Suprapubic skin (tissue), 4 donors: ENCODE data around the gene SUGCT. TPM values are rescaled to one million over a fixed set of nuclear protein-coding genes. Genes with fewer than 3 reads are reported as not detected.

Source experiments
- DNase-seq, 2 donors: peaks; one replicate each; pipeline ENCODE4 v3.0.0-alpha.2; 2019; ENCODE audit warnings: low spot score in 2 of 2
- H3K27ac ChIP-seq: fragments of 200-600 bp; sonication (generic); one replicate; pipeline ENCODE4 v1.5.1; 2019
- H3K27me3 ChIP-seq: fragments of 200-600 bp; sonication (generic); one replicate; pipeline ENCODE4 v1.5.1; 2019
- H3K36me3 ChIP-seq: fragments of 200-600 bp; sonication (generic); one replicate; pipeline ENCODE4 v1.5.1; 2019
- H3K4me1 ChIP-seq: fragments of 200-600 bp; sonication (generic); one replicate; pipeline ENCODE4 v1.5.1; 2019
- H3K4me3 ChIP-seq: fragments of 200-600 bp; sonication (generic); one replicate; pipeline ENCODE4 v1.5.1; 2019; ENCODE audit warnings: mild to moderate bottlenecking
- H3K9me3 ChIP-seq: fragments of 200-600 bp; sonication (generic); one replicate; pipeline ENCODE4 v1.5.1; 2019
- EP300 ChIP-seq: sonication (generic); formaldehyde crosslinking; IDR thresholded peaks from one replicate; pipeline ENCODE4 v1.6.1; 2017; ENCODE audit warnings: antibody characterized with exemption
- POLR2A ChIP-seq, 2 donors: fragments of 450-650 bp; IDR thresholded peaks; one replicate each; pipeline ENCODE4 v1.6.1; 2017; ENCODE audit warnings: antibody characterized with exemption in 2 of 2, mild to moderate bottlenecking in 2 of 2, moderate library complexity in 2 of 2
- POLR2AphosphoS5 ChIP-seq, 3 donors: sonication (generic); formaldehyde crosslinking; IDR thresholded peaks; one replicate each; pipeline ENCODE4 v1.6.1; 2017; ENCODE audit warnings: antibody characterized with exemption in 3 of 3
- WGBS: methylation state at CpG from one replicate; pipeline ENCODE4 v1.1.5; 2018; 5-methylcytosine and 5-hydroxymethylcytosine counted together
- total RNA-seq, 4 donors: library from RNA; depleted of rRNA; stranded (reverse); fragments of >200 nt; gene quantifications; one replicate each; pipeline ENCODE4 v1.1.0, GENCODE V29; 2016
- TF ChIP-seq, protein P1 (sequence below), 2 donors: fragments of 200-600 bp in 1 of 2; fragments of 450-650 bp in 1 of 2; sonication (generic) in 1 of 2; IDR thresholded peaks; one replicate each; pipeline ENCODE4 v1.5.1; 2016 to 2019; ENCODE audit warnings: antibody characterized with exemption in 2 of 2, mild to moderate bottlenecking in 1 of 2, moderate library complexity in 1 of 2

Gene SUGCT
- total RNA-seq, 4 donors from 2014 or later = 0.73 to 2.2 (median 0.98) TPM; not detected in 1

DNA sequence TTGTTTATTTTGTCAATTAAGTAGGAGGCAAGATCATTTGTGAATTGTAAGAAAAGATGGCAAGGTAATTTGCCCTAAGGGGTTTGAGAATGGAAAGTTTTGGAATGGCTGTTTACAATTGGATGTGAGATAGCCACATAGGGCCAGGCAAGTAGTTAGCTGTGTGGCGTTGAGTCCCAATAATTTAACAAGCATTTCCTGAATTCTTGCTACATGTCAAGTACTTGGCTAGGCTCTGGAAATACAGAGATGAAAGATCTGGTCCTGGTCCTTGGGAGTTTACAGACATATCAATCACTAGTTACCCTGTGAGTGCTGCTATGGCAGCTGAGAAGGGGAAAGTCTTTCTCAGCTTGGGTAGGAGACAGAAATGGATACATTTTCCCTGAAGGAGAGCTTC is 401.6 kb downstream of the SUGCT start:
- TF ChIP-seq POLR2AphosphoS5 (IDR thresholded peaks at IDR 0.05) (no peak), EP300 (no peak), POLR2A (IDR thresholded peaks at IDR 0.05) (no peak)
- TF ChIP-seq, protein P1, sequence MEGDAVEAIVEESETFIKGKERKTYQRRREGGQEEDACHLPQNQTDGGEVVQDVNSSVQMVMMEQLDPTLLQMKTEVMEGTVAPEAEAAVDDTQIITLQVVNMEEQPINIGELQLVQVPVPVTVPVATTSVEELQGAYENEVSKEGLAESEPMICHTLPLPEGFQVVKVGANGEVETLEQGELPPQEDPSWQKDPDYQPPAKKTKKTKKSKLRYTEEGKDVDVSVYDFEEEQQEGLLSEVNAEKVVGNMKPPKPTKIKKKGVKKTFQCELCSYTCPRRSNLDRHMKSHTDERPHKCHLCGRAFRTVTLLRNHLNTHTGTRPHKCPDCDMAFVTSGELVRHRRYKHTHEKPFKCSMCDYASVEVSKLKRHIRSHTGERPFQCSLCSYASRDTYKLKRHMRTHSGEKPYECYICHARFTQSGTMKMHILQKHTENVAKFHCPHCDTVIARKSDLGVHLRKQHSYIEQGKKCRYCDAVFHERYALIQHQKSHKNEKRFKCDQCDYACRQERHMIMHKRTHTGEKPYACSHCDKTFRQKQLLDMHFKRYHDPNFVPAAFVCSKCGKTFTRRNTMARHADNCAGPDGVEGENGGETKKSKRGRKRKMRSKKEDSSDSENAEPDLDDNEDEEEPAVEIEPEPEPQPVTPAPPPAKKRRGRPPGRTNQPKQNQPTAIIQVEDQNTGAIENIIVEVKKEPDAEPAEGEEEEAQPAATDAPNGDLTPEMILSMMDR (IDR thresholded peaks at IDR 0.05) = no peak
- no peaks in the 10 kb centered on the region for H3K9me3 ChIP-seq
- WGBS = 48% methylated on average over 1 of the region's 1 CpG

DNA sequence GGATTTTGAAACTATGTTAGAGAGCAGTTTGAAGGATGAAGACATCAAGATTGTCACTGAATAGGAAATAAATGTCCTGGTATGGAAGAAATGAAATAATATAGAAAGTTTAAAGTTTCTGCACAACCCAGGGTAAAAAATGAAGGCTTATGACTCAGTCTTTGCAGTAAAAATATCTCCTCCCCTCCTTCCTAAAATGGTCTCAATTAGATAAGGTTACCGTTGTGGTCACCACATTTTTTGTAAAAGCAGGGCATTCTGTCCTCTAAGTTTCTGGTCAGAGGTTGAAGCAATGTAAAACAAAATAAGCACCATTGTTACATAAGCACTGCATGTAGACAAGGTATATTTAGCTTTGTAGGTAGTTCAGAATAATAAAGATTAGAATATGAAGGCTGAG is 403.5 kb downstream of the SUGCT start:
- H3K4me3 ChIP-seq = no peak overlapping the region
- H3K4me1 ChIP-seq = no peaks in the 10 kb centered on the region
- DNase-seq = no peak
- 90% methylated on average over 1 of the region's 1 CpG for WGBS
- H3K27me3 ChIP-seq = no peaks in the 10 kb centered on the region
- H3K27ac ChIP-seq = no peak overlapping the region
- TF ChIP-seq POLR2AphosphoS5 (IDR thresholded peaks at IDR 0.05) = no peak
- TF ChIP-seq, protein P1 (IDR thresholded peaks at IDR 0.05) = no peak
- TF ChIP-seq POLR2A (IDR thresholded peaks at IDR 0.05) = no peak
- TF ChIP-seq EP300 = no peak
- H3K36me3 ChIP-seq = no peaks in the 10 kb centered on the region
- H3K9me3 ChIP-seq = no peaks in the 10 kb centered on the region

More for the DNA sequence above, 401.6 kb downstream of the SUGCT start:
- no peaks in the 10 kb centered on the region for H3K27me3 ChIP-seq
- H3K36me3 ChIP-seq = no peaks in the 10 kb centered on the region
- H3K4me3 ChIP-seq = no peak overlapping the region
- no peak overlapping the region for H3K27ac ChIP-seq
- DNase-seq = no peak
- H3K4me1 ChIP-seq = no peaks in the 10 kb centered on the region

DNA sequence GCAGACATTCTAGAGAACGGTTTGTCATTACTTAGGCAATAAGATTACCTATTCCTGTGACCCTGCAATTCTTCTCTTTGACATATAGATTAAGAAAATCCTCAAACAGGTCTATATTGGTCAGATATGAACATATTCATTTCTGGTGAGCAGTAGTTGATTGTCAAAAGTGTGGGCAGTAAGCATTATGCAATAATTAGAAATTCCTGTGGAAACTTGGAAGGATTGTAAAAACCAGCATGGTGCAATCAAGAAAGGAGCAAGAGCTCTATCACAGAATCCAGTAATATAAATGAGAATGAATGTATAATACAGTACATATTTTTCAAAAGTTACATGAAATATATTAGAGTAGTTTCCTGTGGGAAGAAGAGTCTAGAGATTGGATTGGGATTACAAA is 406.5 kb downstream of the SUGCT start:
- no peaks in the 10 kb centered on the region for H3K36me3 ChIP-seq
- peaks cover 10% of the 10 kb centered on the region for H3K4me1 ChIP-seq
- H3K9me3 ChIP-seq = no peaks in the 10 kb centered on the region
- 94% methylated on average over 1 of the region's 1 CpG for WGBS
- TF ChIP-seq, protein P1 (IDR thresholded peaks at IDR 0.05) = no peak
- no peak for TF ChIP-seq POLR2AphosphoS5 (IDR thresholded peaks at IDR 0.05)
- no peak for TF ChIP-seq EP300
- TF ChIP-seq POLR2A (IDR thresholded peaks at IDR 0.05) = no peak
- H3K4me3 ChIP-seq = no peak overlapping the region
- DNase-seq = no peak
- H3K27me3 ChIP-seq = no peaks in the 10 kb centered on the region
- no peak overlapping the region for H3K27ac ChIP-seq

DNA sequence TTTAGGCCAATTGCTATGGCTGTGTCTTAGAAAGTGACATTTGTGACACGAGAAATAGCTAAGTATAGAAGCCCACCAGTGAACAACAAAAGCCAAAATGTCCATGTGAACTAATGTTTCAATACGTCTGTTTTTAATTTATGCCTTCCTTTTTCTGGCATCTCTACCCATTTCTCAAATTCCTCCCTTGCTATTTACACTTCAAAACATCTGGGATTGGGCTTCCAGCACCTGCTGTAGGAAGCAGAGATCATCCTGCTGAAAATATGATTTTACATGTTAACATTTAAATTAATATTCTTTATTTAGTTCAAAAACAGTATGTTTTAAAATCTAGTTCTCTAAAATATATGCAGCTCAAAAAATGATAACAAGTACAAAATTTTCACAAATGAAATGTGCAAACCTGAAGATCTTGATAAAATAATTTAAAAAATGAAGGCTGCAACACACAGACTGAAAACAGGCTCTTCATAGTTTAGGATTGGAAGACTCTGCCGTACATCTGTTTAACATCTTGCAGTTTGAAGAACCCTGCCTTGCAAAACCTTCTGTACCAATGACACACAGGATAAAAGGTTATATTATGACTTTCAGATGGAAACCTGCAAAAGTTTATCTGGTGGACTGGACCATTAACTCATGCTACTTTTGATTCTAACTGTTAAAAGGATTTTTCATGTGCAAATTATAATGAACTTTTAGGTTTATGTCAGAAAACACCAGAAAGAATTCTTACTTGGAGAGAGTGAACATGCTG is 408.4 kb downstream of the SUGCT start:
- no peaks in the 10 kb centered on the region for H3K9me3 ChIP-seq
- H3K27me3 ChIP-seq = no peaks in the 10 kb centered on the region
- peaks cover 10% of the 10 kb centered on the region for H3K4me1 ChIP-seq
- TF ChIP-seq POLR2AphosphoS5 (IDR thresholded peaks at IDR 0.05) (no peak), POLR2A (IDR thresholded peaks at IDR 0.05) (no peak), EP300 (no peak)
- TF ChIP-seq, protein P1 (IDR thresholded peaks at IDR 0.05) = no peak
- DNase-seq = no peak
- peak overlapping the region; percentile 18 for H3K27ac ChIP-seq
- H3K36me3 ChIP-seq = no peaks in the 10 kb centered on the region
- no peak overlapping the region for H3K4me3 ChIP-seq
- 56% methylated on average over 3 of the region's 3 CpGs for WGBS

DNA sequence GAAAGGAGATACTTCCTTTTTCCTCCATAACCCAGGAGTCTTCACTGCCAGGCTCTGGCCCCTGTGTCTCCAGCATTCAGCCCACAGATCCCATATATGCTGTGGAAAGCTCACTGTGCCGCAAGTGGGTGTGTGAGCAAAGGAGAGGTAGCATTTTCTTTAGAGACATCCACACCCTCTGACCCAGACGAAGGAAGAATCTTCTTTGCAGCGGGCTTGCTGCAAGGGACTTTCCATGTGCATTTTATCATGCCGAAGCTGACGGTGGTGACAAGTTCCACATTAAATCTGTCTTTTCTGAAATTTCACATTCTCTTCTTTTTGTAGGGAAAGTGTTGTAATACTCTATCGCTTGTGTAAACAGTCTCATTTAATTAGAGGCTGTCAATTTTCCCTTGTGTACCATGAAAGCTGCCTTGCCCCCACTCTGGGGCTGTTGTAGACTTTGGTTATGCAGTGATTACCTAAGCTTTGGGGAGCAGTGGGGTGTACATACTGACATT is 409.5 kb downstream of the SUGCT start:
- Histone ChIP-seq H3K36me3 (no peaks in the 10 kb centered on the region), H3K4me3 (no peak overlapping the region), H3K27me3 (no peaks in the 10 kb centered on the region), H3K9me3 (no peaks in the 10 kb centered on the region), H3K4me1 (peaks cover 10% of the 10 kb centered on the region), H3K27ac (peak overlapping the region; percentile 18)
- WGBS = 41% methylated on average over 6 of the region's 6 CpGs
- no peak for TF ChIP-seq POLR2AphosphoS5 (IDR thresholded peaks at IDR 0.05)
- TF ChIP-seq, protein P1 (IDR thresholded peaks at IDR 0.05) = no peak
- TF ChIP-seq EP300 = no peak
- no peak for TF ChIP-seq POLR2A (IDR thresholded peaks at IDR 0.05)
- no peak for DNase-seq
